ENCODE results near the gene RXRA. TPM values are rescaled to one million over a fixed set of nuclear protein-coding genes. Genes with fewer than 3 reads are reported as not detected.

RXRA gene
- total and polyA plus RNA-seq, 9 donors: 12.4 to 82.2 (median 70.6) TPM

DNA sequence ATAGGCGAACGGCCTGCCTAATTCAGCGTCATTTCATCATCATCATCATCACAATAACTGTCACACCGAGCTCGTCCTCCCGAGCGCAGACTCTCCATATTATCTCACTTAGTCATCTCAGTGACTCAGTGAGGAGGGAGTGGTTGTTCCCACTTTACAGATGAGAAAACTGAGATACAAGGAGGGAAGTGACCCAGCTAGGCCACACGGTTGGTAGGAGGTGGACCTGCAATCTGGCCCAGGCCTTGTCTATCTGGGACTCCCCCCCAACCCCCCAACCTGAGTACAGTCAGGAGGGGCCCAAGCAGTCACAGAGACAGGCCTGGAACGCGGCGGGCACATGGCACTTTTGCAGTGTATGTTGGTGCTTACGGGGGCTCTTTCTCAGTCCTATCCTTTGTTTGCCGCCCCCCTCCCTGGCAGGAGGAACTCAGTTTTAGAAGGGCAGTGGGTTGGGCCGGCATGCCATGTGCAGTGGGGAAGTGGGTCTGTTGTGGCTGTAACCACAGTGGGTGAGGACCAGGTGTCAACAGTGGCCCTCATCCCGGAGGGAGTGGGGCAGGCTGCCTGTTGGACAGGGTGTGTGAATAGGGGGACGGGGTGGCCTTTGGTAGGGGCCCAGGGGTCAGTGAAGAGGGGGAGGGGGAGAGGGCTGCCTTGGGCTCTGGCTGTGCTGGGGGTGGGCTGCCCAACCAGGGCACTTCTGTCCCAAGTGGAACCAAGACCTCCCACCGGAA lies 1.7 kb upstream of the RXRA start:
- Histone ChIP-seq H3K4me3 (peak overlapping the region; percentile 65), H3K9me3 (no peaks in the 10 kb centered on the region), H3K27me3 (no peaks in the 10 kb centered on the region), H3K4me1 (ENCODE audit: insufficient read depth) (peaks cover 11% of the 10 kb centered on the region), H3K36me3 (no peaks in the 10 kb centered on the region), H3K27ac (peak overlapping the region; percentile 80 to 98)
- no peak for TF ChIP-seq POLR2A (IDR thresholded peaks at IDR 0.05)
- no peak for TF ChIP-seq EP300 (IDR thresholded peaks at IDR 0.05)
- TF ChIP-seq, protein P1, sequence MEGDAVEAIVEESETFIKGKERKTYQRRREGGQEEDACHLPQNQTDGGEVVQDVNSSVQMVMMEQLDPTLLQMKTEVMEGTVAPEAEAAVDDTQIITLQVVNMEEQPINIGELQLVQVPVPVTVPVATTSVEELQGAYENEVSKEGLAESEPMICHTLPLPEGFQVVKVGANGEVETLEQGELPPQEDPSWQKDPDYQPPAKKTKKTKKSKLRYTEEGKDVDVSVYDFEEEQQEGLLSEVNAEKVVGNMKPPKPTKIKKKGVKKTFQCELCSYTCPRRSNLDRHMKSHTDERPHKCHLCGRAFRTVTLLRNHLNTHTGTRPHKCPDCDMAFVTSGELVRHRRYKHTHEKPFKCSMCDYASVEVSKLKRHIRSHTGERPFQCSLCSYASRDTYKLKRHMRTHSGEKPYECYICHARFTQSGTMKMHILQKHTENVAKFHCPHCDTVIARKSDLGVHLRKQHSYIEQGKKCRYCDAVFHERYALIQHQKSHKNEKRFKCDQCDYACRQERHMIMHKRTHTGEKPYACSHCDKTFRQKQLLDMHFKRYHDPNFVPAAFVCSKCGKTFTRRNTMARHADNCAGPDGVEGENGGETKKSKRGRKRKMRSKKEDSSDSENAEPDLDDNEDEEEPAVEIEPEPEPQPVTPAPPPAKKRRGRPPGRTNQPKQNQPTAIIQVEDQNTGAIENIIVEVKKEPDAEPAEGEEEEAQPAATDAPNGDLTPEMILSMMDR (IDR thresholded peaks at IDR 0.05): no peak
- intact Hi-C loops (cut with DNase I): loop anchor here (2.0 to 10.0 kb wide), 6 partner anchors 108 to 1110 kb away; partner anchors contain the start of gene COL5A1 (in 1 of the 4)
- DNase-seq: peak in 4 of 5 donors; percentile 34 to 65 (median 50)
- 85 to 89% (median 85%) methylated on average over 17 of the region's 17 CpGs for WGBS, 3 donors

DNA sequence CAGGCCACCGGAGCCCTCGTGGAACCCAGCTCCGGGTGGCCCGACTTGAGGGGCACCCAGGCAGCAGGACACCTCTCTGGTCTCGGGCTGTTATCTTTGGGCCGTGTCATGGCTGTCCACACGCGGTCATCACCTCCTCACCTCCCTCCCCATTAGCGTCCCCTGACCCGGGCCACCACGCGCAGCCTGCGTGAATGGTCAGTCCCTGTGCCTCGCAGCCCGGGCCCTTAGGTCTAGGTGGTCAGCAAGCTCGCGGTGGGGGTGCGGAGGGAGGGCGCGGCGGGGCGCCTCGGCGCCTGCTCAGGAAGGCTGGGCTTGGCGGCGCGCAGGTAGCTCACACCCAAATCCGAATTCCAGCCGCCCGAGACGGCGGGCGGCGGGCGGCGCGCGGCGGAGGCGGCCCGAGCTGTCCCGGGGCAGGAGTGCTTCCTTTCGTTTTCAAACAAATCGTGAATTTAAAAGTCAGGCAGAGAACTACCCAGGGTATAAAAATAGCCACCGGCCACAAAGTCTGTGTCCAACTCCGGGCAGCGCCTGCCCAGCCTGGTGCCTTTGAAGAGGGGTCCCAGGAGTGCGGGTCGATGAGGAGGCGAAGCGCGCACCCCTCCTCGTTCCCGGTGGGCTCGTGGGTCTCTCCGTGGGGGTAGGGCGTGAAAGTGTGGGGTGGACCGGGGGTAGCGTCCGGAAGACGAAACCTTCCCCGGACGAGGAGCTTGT lies 1.0 kb upstream of the RXRA start:
- Histone ChIP-seq H3K9me3 (no peaks in the 10 kb centered on the region), H3K4me1 (ENCODE audit: insufficient read depth) (peaks cover 18% of the 10 kb centered on the region), H3K36me3 (no peaks in the 10 kb centered on the region), H3K27me3 (no peaks in the 10 kb centered on the region), H3K4me3 (peak overlapping the region; percentile 65), H3K27ac (peak overlapping the region; percentile 80 to 98)
- TF ChIP-seq POLR2A (IDR thresholded peaks at IDR 0.05) (no peak), EP300 (IDR thresholded peaks at IDR 0.05) (no peak)
- 2 to 6% (median 6%) methylated on average over 51 to 63 of the region's 63 CpGs for WGBS, 3 donors
- DNase-seq: peak; percentile 62 to 81 (median 71)
- intact Hi-C loops (cut with DNase I): loop anchor here (2.0 to 10.0 kb wide), 6 partner anchors 107 to 1110 kb away; partner anchors contain the start of gene COL5A1 (in 1 of the 4)

DNA sequence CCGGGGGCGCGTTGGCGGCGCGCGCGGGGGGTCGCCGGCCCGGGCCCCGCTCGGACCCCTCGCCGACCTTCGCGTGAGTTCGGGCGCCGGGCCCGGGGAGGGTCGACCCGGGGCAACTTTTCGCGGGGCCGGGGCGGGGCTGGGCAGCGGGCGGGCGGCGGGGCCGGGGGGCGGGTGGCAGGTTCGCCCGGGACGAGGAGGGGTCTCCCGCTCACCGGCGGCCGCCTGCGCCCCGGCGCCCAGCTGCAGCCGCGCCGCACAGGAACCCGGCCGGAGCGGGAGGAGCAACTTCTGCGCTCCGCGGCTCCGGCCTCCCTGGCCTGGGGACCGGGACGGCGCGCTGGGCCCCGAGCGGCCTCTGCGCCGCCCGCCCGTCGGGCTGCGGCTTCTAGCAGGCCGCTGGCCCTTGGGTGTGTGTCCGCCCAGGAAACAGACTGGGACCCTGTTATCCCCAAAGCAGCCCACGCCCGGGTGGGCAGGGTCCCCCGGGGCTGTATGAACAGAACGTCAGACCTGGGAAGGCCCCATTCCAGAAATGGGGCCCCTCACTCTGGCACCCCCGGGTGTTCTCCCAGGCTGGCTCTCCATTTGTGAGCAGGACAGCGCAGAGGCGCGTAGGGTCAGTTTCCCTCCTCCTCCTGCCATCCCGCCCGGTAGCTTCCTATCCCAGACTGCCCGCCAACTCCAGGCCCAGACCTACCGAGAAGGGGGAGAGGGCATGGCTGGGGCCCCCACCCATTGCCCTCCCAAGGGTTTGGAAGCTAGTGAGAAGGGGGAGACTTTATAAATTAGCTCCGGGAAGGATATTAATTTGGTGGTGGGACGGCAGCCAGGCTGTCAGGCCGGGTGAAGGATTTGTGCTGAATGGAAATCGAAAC lies 708 bp downstream of the RXRA start:
- peak overlapping the region in 1 of 2 donors; percentile 70 for H3K27ac ChIP-seq
- no peaks in the 10 kb centered on the region for H3K27me3 ChIP-seq
- 0 to 1% (median 0%) methylated on average over 37 to 83 of the region's 83 CpGs for WGBS, 3 donors
- no peaks in the 10 kb centered on the region for H3K9me3 ChIP-seq
- TF ChIP-seq POLR2A (IDR thresholded peaks at IDR 0.05) (no peak), EP300 (IDR thresholded peaks at IDR 0.05) (no peak)
- TF ChIP-seq, protein P1 (IDR thresholded peaks at IDR 0.05): no peak
- H3K4me3 ChIP-seq: peak overlapping the region; percentile 65
- intact Hi-C loops (cut with DNase I): loop anchor here (5.0 to 10.0 kb wide), 5 partner anchors 105 to 1108 kb away; partner anchors contain the start of gene COL5A1 (in 1 of the 4)
- DNase-seq: peak in 3 of 5 donors; percentile 36 to 63 (median 58)
- H3K4me1 ChIP-seq (ENCODE audit: insufficient read depth): peaks cover 31% of the 10 kb centered on the region
- H3K36me3 ChIP-seq: no peaks in the 10 kb centered on the region

DNA sequence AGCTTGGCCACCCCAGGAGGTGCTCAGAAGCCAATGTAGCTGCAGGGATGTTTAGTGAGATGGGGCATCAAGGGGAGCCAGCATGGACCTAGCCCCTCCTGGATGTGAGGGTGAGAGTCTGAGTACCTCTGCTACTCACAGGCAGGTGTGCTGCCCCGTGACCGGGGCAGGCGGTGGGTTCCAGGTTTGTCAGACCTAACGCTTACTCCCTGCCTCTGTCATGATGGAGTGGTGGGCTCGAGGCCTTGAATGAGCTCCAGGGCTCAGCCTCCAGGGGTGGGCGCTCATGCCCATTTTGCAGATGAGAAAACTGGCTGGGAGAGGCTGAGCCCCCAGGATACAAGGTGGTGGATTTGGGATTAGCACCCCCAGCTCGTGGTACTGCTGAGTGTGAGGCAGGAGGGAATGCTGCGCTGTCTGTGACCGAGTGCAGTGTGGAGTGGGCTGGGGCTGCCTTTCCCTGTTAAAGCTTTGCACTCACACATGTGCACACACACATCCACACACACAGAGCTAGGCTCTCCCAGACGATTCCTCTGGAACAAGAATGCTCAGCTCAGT lies 1.5 kb downstream of the RXRA start:
- peaks cover 35% of the 10 kb centered on the region for H3K4me1 ChIP-seq (ENCODE audit: insufficient read depth)

More for the DNA sequence above, 1.5 kb downstream of the RXRA start:
- Histone ChIP-seq H3K27me3 (no peaks in the 10 kb centered on the region), H3K36me3 (no peaks in the 10 kb centered on the region), H3K9me3 (no peaks in the 10 kb centered on the region), H3K27ac (peak overlapping the region; percentile 58 to 70), H3K4me3 (peak overlapping the region; percentile 65)
- intact Hi-C loops (cut with DNase I): loop anchor here (5.0 to 10.0 kb wide), 5 partner anchors 105 to 1107 kb away; partner anchors contain the start of gene COL5A1 (in 1 of the 4)
- peak in 2 of 5 donors; percentile 33 to 41 for DNase-seq
- TF ChIP-seq, protein P1 (IDR thresholded peaks at IDR 0.05): no peak
- TF ChIP-seq POLR2A (IDR thresholded peaks at IDR 0.05) (no peak), EP300 (IDR thresholded peaks at IDR 0.05) (no peak)
- 25 to 30% (median 25%) methylated on average over 10 of the region's 10 CpGs for WGBS, 3 donors
